ENCODE measurements around the gene CCDC83.

GRCh38 chr11:85946221-85946620 is 91.0 kb downstream of the CCDC83 start:
- TF ChIP-seq CTCF (IDR thresholded peaks at IDR 0.05; ENCODE audit: low read depth, low read length): no peak
- TF ChIP-seq POLR2A (IDR thresholded peaks at IDR 0.05; ENCODE audit: extremely low read depth, insufficient read length): no peak
- TF ChIP-seq MYC (IDR thresholded peaks at IDR 0.05; ENCODE audit: low read depth, low read length): no peak
